ENCODE measurements around the gene SYT13. TPM values are rescaled to one million over a fixed set of nuclear protein-coding genes. Genes with fewer than 3 reads are reported as not detected.

SYT13 gene
- total and polyA plus RNA-seq, 8 donors, result 0.21 to 5.5 (median 4.4) TPM

DNA sequence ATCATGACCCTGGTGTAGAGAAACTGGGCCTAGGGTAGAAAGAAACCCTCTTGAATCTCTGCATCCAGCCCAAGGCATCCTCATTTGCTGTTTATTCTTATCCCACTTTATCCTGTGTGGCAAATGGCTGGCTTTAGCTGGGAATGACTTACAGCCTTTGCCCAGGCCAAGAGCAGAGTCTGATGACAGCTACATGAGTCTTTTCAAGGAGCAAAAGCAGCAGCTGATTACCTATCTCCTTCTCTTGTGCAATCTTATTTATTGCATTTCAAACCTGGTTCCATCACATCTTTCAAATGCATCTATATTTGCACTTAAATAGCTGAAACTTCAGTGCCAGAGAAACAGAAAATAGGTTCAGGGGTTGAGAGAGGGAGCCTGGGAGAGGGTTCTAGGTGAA is 26.1 kb downstream of the SYT13 start:
- no peaks in the 10 kb centered on the region for H3K36me3 ChIP-seq
- H3K4me3 ChIP-seq, result no peak overlapping the region
- no peak for ATAC-seq
- H3K27ac ChIP-seq, result no peak overlapping the region
- intact Hi-C loops (cut with DNase I), result no loop called here
- DNase-seq, result no peak
- TF ChIP-seq, protein P1, sequence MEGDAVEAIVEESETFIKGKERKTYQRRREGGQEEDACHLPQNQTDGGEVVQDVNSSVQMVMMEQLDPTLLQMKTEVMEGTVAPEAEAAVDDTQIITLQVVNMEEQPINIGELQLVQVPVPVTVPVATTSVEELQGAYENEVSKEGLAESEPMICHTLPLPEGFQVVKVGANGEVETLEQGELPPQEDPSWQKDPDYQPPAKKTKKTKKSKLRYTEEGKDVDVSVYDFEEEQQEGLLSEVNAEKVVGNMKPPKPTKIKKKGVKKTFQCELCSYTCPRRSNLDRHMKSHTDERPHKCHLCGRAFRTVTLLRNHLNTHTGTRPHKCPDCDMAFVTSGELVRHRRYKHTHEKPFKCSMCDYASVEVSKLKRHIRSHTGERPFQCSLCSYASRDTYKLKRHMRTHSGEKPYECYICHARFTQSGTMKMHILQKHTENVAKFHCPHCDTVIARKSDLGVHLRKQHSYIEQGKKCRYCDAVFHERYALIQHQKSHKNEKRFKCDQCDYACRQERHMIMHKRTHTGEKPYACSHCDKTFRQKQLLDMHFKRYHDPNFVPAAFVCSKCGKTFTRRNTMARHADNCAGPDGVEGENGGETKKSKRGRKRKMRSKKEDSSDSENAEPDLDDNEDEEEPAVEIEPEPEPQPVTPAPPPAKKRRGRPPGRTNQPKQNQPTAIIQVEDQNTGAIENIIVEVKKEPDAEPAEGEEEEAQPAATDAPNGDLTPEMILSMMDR (IDR thresholded peaks at IDR 0.05), result no peak
- H3K4me1 ChIP-seq, result no peaks in the 10 kb centered on the region
- peaks cover 0 to 7% of the 10 kb centered on the region in 2 donors for H3K27me3 ChIP-seq
- no peaks in the 10 kb centered on the region for H3K9me3 ChIP-seq

DNA sequence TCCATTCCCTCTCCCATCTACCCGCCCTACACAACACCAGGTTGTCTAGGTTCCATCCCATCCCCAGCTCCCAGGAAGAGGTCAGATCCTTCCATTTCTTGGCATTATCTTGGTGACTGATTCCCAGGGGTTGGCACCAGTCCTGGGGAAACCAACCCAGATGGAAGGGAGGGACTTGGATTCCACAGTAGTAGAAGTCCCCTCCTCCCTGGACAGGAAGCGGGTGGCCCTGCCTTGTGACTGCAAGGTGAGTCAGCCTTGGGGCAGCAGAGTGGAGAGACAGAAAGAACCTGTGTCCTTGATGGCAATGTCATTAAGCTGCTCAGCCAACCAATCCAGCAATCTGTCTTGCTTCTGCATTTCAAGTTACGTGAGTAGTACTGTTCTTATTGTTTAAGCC is 26.5 kb downstream of the SYT13 start:
- intact Hi-C loops (cut with DNase I), result no loop called here
- H3K4me1 ChIP-seq, result no peaks in the 10 kb centered on the region
- TF ChIP-seq, protein P1 (IDR thresholded peaks at IDR 0.05), result no peak
- DNase-seq (peak in 1 of 4 donors; percentile 14), ATAC-seq (no peak)
- H3K4me3 ChIP-seq, result no peak overlapping the region
- H3K9me3 ChIP-seq, result no peaks in the 10 kb centered on the region
- no peaks in the 10 kb centered on the region for H3K36me3 ChIP-seq
- peaks cover 0 to 5% of the 10 kb centered on the region in 2 donors for H3K27me3 ChIP-seq
- no peak overlapping the region for H3K27ac ChIP-seq

DNA sequence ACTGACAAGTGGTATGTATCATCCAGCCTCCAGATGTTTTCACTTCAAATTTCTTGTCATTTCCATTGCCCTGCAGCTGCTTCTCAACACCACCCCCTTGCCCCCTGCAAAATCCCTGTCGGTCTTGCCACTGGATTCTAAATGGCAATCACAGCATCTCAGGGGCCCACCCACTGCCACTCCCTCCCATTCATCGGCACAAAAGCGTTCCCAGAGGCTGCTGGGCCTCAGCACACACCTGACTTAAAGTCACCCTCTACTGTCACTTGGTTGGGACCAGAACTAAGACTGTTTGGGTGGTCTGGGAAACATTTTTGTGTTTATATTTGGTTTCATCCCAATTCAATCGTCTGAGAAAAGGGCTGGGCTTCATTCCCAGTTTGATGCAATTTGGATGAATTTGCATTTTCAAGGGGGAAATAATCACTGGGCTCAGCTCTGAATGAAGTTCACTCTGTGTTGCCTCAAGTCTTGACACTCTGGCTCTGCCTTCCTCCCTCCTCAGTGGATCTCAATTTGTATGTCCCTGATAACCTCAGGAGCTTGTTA is 27.1 kb downstream of the SYT13 start:
- no peak for ATAC-seq
- Histone ChIP-seq H3K4me1 (no peaks in the 10 kb centered on the region), H3K27me3 (peaks cover 0 to 5% of the 10 kb centered on the region in 2 donors), H3K9me3 (no peaks in the 10 kb centered on the region), H3K4me3 (no peak overlapping the region), H3K27ac (no peak overlapping the region), H3K36me3 (no peaks in the 10 kb centered on the region)
- TF ChIP-seq, protein P1 (IDR thresholded peaks at IDR 0.05), result no peak
- intact Hi-C loops (cut with DNase I), result no loop called here
- peak in 2 of 4 donors; percentile 62 for DNase-seq

DNA sequence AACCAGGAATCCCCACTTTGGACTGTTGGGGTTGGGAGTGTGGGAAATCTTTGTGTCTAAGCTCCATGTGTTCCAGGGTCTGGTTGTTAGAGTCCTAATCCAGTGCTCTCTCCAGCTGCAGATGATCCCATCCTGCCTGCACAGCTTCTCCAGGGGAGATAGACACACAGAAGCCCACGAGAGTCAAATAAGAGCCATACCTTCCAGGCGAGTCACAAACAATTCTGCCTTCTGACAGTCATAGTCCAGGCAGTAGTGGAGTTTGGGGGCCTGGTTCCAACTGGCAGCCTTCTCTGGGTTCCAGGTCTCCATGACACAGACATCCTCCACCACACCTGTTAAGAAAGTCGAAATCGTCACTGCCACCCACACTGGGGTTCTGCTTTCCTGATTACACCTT is 32.1 kb downstream of the SYT13 start:
- no peaks in the 10 kb centered on the region for H3K27me3 ChIP-seq
- H3K27ac ChIP-seq, result no peak overlapping the region
- ATAC-seq (no peak), DNase-seq (no peak)
- TF ChIP-seq, protein P1 (IDR thresholded peaks at IDR 0.05), result no peak
- H3K4me3 ChIP-seq, result no peak overlapping the region
- no peaks in the 10 kb centered on the region for H3K9me3 ChIP-seq
- intact Hi-C loops (cut with DNase I), result no loop called here
- H3K36me3 ChIP-seq, result no peaks in the 10 kb centered on the region
- H3K4me1 ChIP-seq, result no peaks in the 10 kb centered on the region

DNA sequence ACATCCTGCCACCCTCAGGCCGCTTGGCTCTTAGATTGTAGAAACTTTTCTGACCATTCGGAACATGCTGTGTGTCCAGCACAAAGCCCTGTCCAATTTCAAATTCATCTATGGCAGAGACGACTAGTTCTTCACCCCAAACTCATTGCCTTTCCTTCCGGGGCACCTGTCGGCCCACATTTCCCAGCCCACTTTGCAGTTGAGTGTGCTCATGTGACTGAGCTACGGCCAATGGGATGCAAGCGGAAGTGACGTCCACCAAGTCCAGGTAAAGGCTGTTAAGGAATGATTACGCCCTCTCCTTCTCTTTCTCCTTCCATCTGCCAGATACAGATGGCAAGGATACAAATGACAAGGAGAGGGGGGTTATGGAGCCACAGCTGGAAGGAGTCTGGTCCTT is 32.5 kb downstream of the SYT13 start:
- H3K4me3 ChIP-seq, result no peak overlapping the region
- intact Hi-C loops (cut with DNase I), result no loop called here
- no peak for ATAC-seq

More for the DNA sequence above, 32.5 kb downstream of the SYT13 start:
- TF ChIP-seq, protein P1 (IDR thresholded peaks at IDR 0.05), result no peak
- H3K27me3 ChIP-seq, result no peaks in the 10 kb centered on the region
- no peak for DNase-seq
- H3K36me3 ChIP-seq, result no peaks in the 10 kb centered on the region
- no peaks in the 10 kb centered on the region for H3K9me3 ChIP-seq
- no peaks in the 10 kb centered on the region for H3K4me1 ChIP-seq
- H3K27ac ChIP-seq, result no peak overlapping the region

All from left lung (tissue), 10 donors.